Epithelial cell of esophagus (primary cell): ENCODE measurements around the gene TRPM1.

Source experiments
- DNase-seq: peaks from one replicate; pipeline ENCODE4 v3.0.0; 2010; ENCODE audit warnings: low read depth
- H3K4me3 ChIP-seq: 2 replicates; pipeline ENCODE4 v1.5.1; 2011; ENCODE audit warnings: mild to moderate bottlenecking, low read length, control low read depth
- CTCF ChIP-seq: IDR thresholded peaks from 2 replicates; pipeline ENCODE4 v1.5.1; 2011; ENCODE audit warnings: low read depth, mild to moderate bottlenecking, low read length, control low read depth, inconsistent platforms; ENCODE audit not compliant: insufficient read depth; ENCODE audit errors: missing control alignments

The TRPM1 gene

GRCh38 chr15:31084176-31084575, 17.3 kb downstream of the TRPM1 start:
- no peak for TF ChIP-seq CTCF
- no peak overlapping the region for H3K4me3 ChIP-seq
- DNase-seq, result no peak

GRCh38 chr15:31083370-31083780, 18.1 kb downstream of the TRPM1 start:
- no peak for DNase-seq
- TF ChIP-seq CTCF, result no peak
- H3K4me3 ChIP-seq, result no peak overlapping the region

GRCh38 chr15:31082771-31083369, 18.7 kb downstream of the TRPM1 start:
- no peak overlapping the region for H3K4me3 ChIP-seq
- no peak for TF ChIP-seq CTCF
- DNase-seq, result no peak

- H3K4me3 ChIP-seq, result no peak overlapping the region
- peak; percentile 57 for DNase-seq
- TF ChIP-seq CTCF, result no peak
Measured at GRCh38 chr15:31081588-31082250, 19.8 kb downstream of the TRPM1 start.

GRCh38 chr15:31081056-31081455, 20.5 kb downstream of the TRPM1 start:
- no peak for TF ChIP-seq CTCF
- DNase-seq, result no peak
- H3K4me3 ChIP-seq, result no peak overlapping the region

- peak; percentile 30 for DNase-seq
- TF ChIP-seq CTCF, result no peak
- H3K4me3 ChIP-seq, result no peak overlapping the region
Measured at GRCh38 chr15:31080591-31081014, 20.9 kb downstream of the TRPM1 start.

GRCh38 chr15:31079519-31079918, 22.0 kb downstream of the TRPM1 start:
- no peak for TF ChIP-seq CTCF
- peak; percentile 92 for DNase-seq
- H3K4me3 ChIP-seq, result no peak overlapping the region
